ENCODE measurements around the gene C16orf82. TPM values are rescaled to one million over a fixed set of nuclear protein-coding genes. Genes with fewer than 3 reads are reported as not detected.

C16orf82 gene
- total RNA-seq, 5 donors from 2014 or later (not counting 1 experiment from before 2014, with no cell fraction given): not detected

DNA sequence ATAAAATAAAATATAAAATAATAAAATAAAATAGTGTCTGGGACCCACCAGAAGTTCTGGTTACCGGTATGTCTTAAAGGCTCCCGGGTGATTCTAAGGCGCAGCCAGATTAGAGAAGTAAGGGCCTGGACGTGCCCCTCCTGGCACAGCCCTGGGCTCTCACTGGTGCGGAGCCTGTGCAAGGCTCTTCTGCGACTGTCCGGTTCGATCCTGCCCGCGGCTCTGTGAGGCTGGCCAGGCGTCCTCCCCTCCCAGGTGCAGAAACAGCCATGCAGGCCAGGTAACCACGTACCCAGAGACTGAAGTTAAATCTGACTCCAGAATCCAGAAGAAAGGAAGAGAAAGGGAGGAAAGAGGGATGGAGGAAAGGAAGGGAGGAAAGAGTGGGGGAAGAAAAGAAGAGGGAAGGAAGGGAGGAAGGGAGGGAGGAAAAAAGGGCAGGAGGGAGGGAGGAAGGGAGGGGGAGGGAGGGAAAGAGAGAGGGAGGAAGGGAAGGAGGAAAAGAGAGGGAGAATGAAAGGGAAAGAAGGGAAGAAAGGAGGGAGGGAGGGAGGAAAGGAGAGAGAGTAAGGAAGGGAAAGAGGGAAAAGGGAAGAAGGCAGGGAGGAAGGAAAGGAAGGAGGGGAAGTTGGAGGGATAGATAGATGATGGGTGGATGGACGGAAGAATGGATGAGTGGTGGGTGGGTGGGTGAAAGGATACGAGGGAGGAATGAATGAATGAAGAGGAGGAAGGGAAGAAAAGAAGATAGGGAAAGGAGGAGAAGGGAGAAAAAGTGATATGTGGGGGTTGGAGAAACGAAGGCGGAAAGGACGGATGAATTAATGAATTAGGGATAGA lies 42.3 kb downstream of the C16orf82 start:
- Mint-ChIP-seq H3K9me3 (no peaks in the 10 kb centered on the region), H3K4me3 (peak overlapping the region; percentile 34 to 71 (median 59)), H3K27ac (peak overlapping the region in 1 of 2 donors; percentile 16), H3K27me3 (no peaks in the 10 kb centered on the region), H3K4me1 (peaks cover 4 to 23% (median 10%) of the 10 kb centered on the region in 3 donors), H3K36me3 (no peaks in the 10 kb centered on the region)
- Histone ChIP-seq H3K9me3 (no peaks in the 10 kb centered on the region), H3K4me3 (ENCODE audit: control insufficient read depth in 1 of 2, extremely low read depth in 1 of 2, low read length in 1 of 2) (peak overlapping the region; percentile 30 to 45), H3K27ac (ENCODE audit: low read length) (no peak overlapping the region), H3K36me3 (ENCODE audit: control insufficient read depth in 2 of 2, extremely low read depth in 1 of 2, insufficient read depth in 1 of 2, low read length in 1 of 2) (no peaks in the 10 kb centered on the region), H3K4me1 (ENCODE audit: control insufficient read depth in 1 of 2, extremely low read depth in 1 of 2, insufficient read depth in 2 of 2, low read length in 2 of 2) (peaks cover 3 to 19% of the 10 kb centered on the region in 2 experiments), H3K27me3 (replicated peaks in 1 of 2; ENCODE audit: control insufficient read depth in 2 of 2, extremely low read depth in 1 of 2, insufficient read depth in 2 of 2, low read length in 1 of 2) (peaks cover 0 to 24% of the 10 kb centered on the region in 2 experiments)
- ChIA-PET CTCF (interaction anchor here (0.5 to 1.3 kb wide), 3 partner anchors 61 to 1833 kb away, joined by 3 to 8 read pairs (median 4); no protein-coding TSS in a partner anchor), POLR2A (interaction anchor here in 1 of 2 donors (0.7 kb wide), 1 partner anchor 11 kb away, joined by 15 read pairs; no protein-coding TSS in a partner anchor)
- 81% methylated on average over 16 of the region's 17 CpGs for WGBS (ENCODE audit: insufficient coverage)
- DNase-seq (no peak), ATAC-seq (replicated peaks in 1 of 4) (no peak)

DNA sequence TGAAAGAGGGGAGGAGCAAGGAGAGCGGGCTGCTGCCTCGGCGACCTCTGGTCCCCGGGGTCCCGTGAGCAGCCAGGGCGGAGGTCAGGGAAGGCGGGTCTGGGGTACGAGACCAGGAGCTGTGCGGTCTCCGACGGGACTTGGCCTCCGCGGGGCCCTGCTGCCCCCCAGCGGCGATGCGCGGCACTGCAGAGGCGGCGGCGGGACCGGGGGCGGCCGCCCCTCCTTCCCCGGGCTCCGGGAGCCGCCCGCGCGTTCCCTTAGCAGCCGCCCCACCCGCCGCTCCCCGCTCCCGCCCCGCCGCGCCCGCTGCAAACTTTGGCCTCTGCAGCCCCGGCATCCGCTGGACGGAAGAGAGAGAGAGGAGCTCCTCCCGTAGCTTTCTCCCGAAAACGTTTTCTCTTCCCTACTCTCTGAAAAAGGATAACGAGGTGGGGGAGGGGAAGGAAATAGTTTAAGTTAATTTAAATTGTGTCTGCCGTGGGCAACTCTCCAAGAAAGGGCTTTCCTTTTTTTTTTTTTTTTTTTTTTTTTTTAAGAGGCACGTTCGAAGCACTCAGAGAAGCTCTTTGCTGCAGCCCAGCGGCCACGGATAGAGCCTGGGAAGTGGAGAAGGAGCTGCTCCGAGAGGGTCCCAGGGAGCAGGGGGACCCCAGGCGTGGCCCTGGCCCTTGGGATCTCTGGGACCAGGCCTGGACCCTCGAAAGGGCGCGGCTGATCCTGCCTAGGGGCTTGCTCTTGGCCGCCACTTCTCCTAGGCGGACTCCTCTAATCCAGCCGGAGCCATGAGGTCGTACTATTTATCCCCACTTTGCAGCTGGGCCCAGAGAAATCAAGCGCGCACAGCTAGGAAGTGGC lies 43.2 kb downstream of the C16orf82 start:
- Histone ChIP-seq H3K4me1 (ENCODE audit: control insufficient read depth in 1 of 2, extremely low read depth in 1 of 2, insufficient read depth in 2 of 2, low read length in 2 of 2) (peaks cover 3 to 19% of the 10 kb centered on the region in 2 experiments), H3K4me3 (ENCODE audit: control insufficient read depth in 1 of 2, extremely low read depth in 1 of 2, low read length in 1 of 2) (peak overlapping the region; percentile 30 to 45), H3K36me3 (ENCODE audit: control insufficient read depth in 2 of 2, extremely low read depth in 1 of 2, insufficient read depth in 1 of 2, low read length in 1 of 2) (no peaks in the 10 kb centered on the region), H3K9me3 (no peaks in the 10 kb centered on the region), H3K27ac (ENCODE audit: low read length) (no peak overlapping the region), H3K27me3 (replicated peaks in 1 of 2; ENCODE audit: control insufficient read depth in 2 of 2, extremely low read depth in 1 of 2, insufficient read depth in 2 of 2, low read length in 1 of 2) (peaks cover 0 to 24% of the 10 kb centered on the region in 2 experiments)
- CTCF ChIA-PET: interaction anchor here (0.5 to 1.3 kb wide), 20 partner anchors 16 to 1835 kb away, joined by 3 to 8 read pairs (median 4); partner anchors contain the start of gene IL21R (in 1 of the 2)
- peak overlapping the region in 1 of 2 donors; percentile 16 for H3K27ac Mint-ChIP-seq
- ATAC-seq (replicated peaks in 1 of 4) (peak; percentile 86 to 91 (median 90)), DNase-seq (peak; percentile 34 to 81 (median 68))
- 21% methylated on average over 38 of the region's 61 CpGs for WGBS (ENCODE audit: insufficient coverage)
- peak overlapping the region; percentile 34 to 71 (median 59) for H3K4me3 Mint-ChIP-seq
- H3K27me3 Mint-ChIP-seq: no peaks in the 10 kb centered on the region
- no peaks in the 10 kb centered on the region for H3K36me3 Mint-ChIP-seq
- POLR2A ChIA-PET: interaction anchor here (0.6 to 0.7 kb wide), 3 partner anchors 10 to 1105 kb away, joined by 5 to 15 read pairs (median 8); no protein-coding TSS in a partner anchor
- H3K9me3 Mint-ChIP-seq: no peaks in the 10 kb centered on the region
- H3K4me1 Mint-ChIP-seq: peaks cover 4 to 25% (median 10%) of the 10 kb centered on the region in 3 donors

DNA sequence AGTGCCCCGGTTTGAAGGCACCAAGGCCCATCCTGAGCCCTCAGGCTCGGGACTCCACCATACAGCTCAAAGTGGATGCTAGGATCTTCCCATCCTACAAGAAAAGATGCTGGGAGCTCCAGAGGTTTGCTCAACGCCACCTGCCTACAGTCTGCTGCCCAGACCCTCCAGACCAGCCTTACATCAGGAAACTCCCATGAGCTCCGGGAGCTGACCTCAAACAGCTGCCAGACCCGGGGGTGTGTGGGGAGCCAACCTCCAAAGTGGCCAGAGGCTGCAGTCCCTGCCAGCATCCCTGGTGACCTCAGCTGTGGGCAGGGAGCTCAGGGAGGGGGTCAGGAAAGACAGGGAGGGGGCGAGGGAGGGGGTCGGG lies 43.8 kb downstream of the C16orf82 start:
- WGBS (ENCODE audit: insufficient coverage): 63% methylated on average over 4 of the region's 7 CpGs
- no peak overlapping the region for H3K27ac ChIP-seq (ENCODE audit: low read length)
- no peak for DNase-seq
- peaks cover 0 to 24% of the 10 kb centered on the region in 2 experiments for H3K27me3 ChIP-seq (replicated peaks in 1 of 2; ENCODE audit: control insufficient read depth in 2 of 2, extremely low read depth in 1 of 2, insufficient read depth in 2 of 2, low read length in 1 of 2)
- H3K36me3 Mint-ChIP-seq: no peaks in the 10 kb centered on the region
- H3K27me3 Mint-ChIP-seq: peaks cover 0 to 4% of the 10 kb centered on the region in 2 donors
- no peaks in the 10 kb centered on the region for H3K9me3 ChIP-seq
- no peak overlapping the region for H3K27ac Mint-ChIP-seq
- H3K4me1 Mint-ChIP-seq: peaks cover 4 to 25% (median 10%) of the 10 kb centered on the region in 3 donors
- no peak for ATAC-seq (replicated peaks in 1 of 4)
- POLR2A ChIA-PET: interaction anchor here in 1 of 2 donors (0.6 kb wide), 1 partner anchor 11 kb away, joined by 8 read pairs; no protein-coding TSS in a partner anchor
- peak overlapping the region in 2 of 3 donors; percentile 21 to 71 for H3K4me3 Mint-ChIP-seq
- no peaks in the 10 kb centered on the region for H3K9me3 Mint-ChIP-seq
- CTCF ChIA-PET: interaction anchor here (0.6 to 1.3 kb wide), 14 partner anchors 16 to 970 kb away, joined by 3 to 6 read pairs (median 4); partner anchors contain the start of gene IL21R (in 1 of the 2)
- H3K4me1 ChIP-seq (ENCODE audit: control insufficient read depth in 1 of 2, extremely low read depth in 1 of 2, insufficient read depth in 2 of 2, low read length in 2 of 2): peaks cover 3 to 19% of the 10 kb centered on the region in 2 experiments
- H3K4me3 ChIP-seq (ENCODE audit: control insufficient read depth in 1 of 2, extremely low read depth in 1 of 2, low read length in 1 of 2): no peak overlapping the region
- H3K36me3 ChIP-seq (ENCODE audit: control insufficient read depth in 2 of 2, extremely low read depth in 1 of 2, insufficient read depth in 1 of 2, low read length in 1 of 2): no peaks in the 10 kb centered on the region

DNA sequence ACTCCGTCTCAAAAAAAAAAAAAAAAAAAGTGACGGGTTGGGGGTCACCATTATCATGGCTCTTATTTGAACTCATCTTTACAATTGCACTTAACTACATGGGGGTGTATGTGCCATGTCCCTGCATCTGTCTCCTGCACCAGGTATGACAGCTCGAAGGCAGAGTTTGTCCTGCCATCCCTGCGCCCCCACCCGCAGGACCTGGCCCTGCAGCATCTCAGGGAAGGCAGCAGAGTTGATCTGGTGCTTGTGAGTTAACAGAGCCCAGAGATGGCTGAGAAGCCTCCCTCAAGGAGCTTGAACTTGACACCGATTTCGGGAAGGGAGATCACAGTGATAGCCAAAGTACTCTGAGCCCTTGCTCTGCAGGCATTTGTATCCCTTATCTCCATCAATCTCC lies 44.8 kb downstream of the C16orf82 start:
- WGBS (ENCODE audit: insufficient coverage): 89% methylated on average over 3 of the region's 7 CpGs
- Mint-ChIP-seq H3K27me3 (peaks cover 0 to 4% of the 10 kb centered on the region in 2 donors), H3K4me1 (peaks cover 4 to 25% (median 10%) of the 10 kb centered on the region in 3 donors), H3K4me3 (peak overlapping the region in 1 of 3 donors; percentile 16), H3K9me3 (peaks cover 0 to 7% (median 4%) of the 10 kb centered on the region in 3 donors), H3K27ac (peak overlapping the region in 1 of 2 donors; percentile 64), H3K36me3 (no peaks in the 10 kb centered on the region)
- Histone ChIP-seq H3K9me3 (no peaks in the 10 kb centered on the region), H3K4me1 (ENCODE audit: control insufficient read depth in 1 of 2, extremely low read depth in 1 of 2, insufficient read depth in 2 of 2, low read length in 2 of 2) (peaks cover 3 to 19% of the 10 kb centered on the region in 2 experiments), H3K4me3 (ENCODE audit: control insufficient read depth in 1 of 2, extremely low read depth in 1 of 2, low read length in 1 of 2) (no peak overlapping the region), H3K27me3 (replicated peaks in 1 of 2; ENCODE audit: control insufficient read depth in 2 of 2, extremely low read depth in 1 of 2, insufficient read depth in 2 of 2, low read length in 1 of 2) (peaks cover 0 to 20% of the 10 kb centered on the region in 2 experiments), H3K27ac (ENCODE audit: low read length) (no peak overlapping the region), H3K36me3 (ENCODE audit: control insufficient read depth in 2 of 2, extremely low read depth in 1 of 2, insufficient read depth in 1 of 2, low read length in 1 of 2) (no peaks in the 10 kb centered on the region)
- ChIA-PET CTCF (interaction anchor here (0.5 to 0.7 kb wide), 2 partner anchors 158 to 981 kb away, joined by 3 to 7 read pairs; no protein-coding TSS in a partner anchor), POLR2A (interaction anchor here (0.6 kb wide), 2 partner anchors 60 to 1329 kb away, joined by 4 to 11 read pairs; no protein-coding TSS in a partner anchor)
- ATAC-seq (replicated peaks in 1 of 4) (no peak), DNase-seq (no peak)

DNA sequence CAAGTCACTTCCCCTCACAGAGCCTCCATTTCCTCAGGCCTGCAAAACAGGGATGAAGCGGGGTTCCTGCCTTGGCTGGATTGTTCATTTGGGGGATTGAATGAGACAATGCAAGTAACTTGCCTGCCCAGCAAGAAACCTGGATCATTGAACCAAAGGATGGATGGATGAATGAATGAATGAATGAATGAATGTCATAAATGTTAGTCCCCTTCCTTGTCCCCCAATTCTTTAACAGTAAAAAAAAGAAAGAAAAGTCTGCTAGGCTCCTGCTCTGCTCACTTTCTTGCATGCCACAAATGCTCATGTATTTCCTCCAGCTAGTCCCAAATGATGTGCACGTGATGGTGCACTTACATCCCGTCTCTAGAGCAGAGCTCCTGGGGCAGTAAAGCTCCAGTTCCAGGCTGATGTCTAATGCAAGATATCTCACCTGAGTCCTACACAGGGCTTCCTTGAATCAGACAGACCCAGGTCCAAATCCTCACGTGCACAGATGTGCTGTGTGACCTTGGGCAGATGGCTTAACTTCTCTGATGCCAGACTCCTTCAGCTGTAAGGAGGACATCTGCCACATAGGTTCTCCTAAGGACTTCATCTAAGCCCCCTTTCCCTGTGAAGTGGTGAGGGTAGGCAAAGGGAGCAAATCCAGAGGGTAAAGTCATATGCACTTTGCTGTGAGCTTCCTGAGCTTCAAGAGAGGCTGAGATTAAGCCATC lies 45.5 kb downstream of the C16orf82 start:
- DNase-seq (no peak), ATAC-seq (replicated peaks in 1 of 4) (no peak)
- H3K4me1 ChIP-seq (ENCODE audit: control insufficient read depth in 1 of 2, extremely low read depth in 1 of 2, insufficient read depth in 2 of 2, low read length in 2 of 2): peaks cover 3 to 19% of the 10 kb centered on the region in 2 experiments
- Mint-ChIP-seq H3K9me3 (peaks cover 0 to 7% (median 4%) of the 10 kb centered on the region in 3 donors), H3K36me3 (no peaks in the 10 kb centered on the region), H3K27ac (peak overlapping the region in 1 of 2 donors; percentile 66), H3K4me1 (peaks cover 4 to 25% (median 10%) of the 10 kb centered on the region in 3 donors), H3K27me3 (peaks cover 4 to 5% of the 10 kb centered on the region in 2 donors), H3K4me3 (no peak overlapping the region)
- no peaks in the 10 kb centered on the region for H3K9me3 ChIP-seq
- no peaks in the 10 kb centered on the region for H3K36me3 ChIP-seq (ENCODE audit: control insufficient read depth in 2 of 2, extremely low read depth in 1 of 2, insufficient read depth in 1 of 2, low read length in 1 of 2)
- POLR2A ChIA-PET: interaction anchor here in 1 of 2 donors (0.6 kb wide), 1 partner anchor 59 kb away, joined by 11 read pairs; no protein-coding TSS in a partner anchor
- H3K27ac ChIP-seq (ENCODE audit: low read length): no peak overlapping the region
- H3K27me3 ChIP-seq (replicated peaks in 1 of 2; ENCODE audit: control insufficient read depth in 2 of 2, extremely low read depth in 1 of 2, insufficient read depth in 2 of 2, low read length in 1 of 2): peaks cover 0 to 23% of the 10 kb centered on the region in 2 experiments
- CTCF ChIA-PET: interaction anchor here (0.6 to 0.7 kb wide), 2 partner anchors 157 to 205 kb away, joined by 3 read pairs; no protein-coding TSS in a partner anchor
- H3K4me3 ChIP-seq (ENCODE audit: control insufficient read depth in 1 of 2, extremely low read depth in 1 of 2, low read length in 1 of 2): no peak overlapping the region
- 74% methylated on average over 3 of the region's 4 CpGs for WGBS (ENCODE audit: insufficient coverage)
